ENCODE measurements around the gene SCNN1B. TPM values are rescaled to one million over a fixed set of nuclear protein-coding genes. Genes with fewer than 3 reads are reported as not detected.

Gene SCNN1B
- total and polyA plus RNA-seq, 9 donors, result 0.13 to 2.5 (median 1.0) TPM; not detected in 1

GRCh38 chr16:23354246-23354645, 52.1 kb downstream of the SCNN1B start:
- 84 to 89% (median 85%) methylated on average over 9 of the region's 9 CpGs for WGBS, 3 donors
- Histone ChIP-seq H3K36me3 (no peaks in the 10 kb centered on the region), H3K4me3 (no peak overlapping the region), H3K9me3 (no peaks in the 10 kb centered on the region), H3K27me3 (no peaks in the 10 kb centered on the region), H3K4me1 (ENCODE audit: insufficient read depth) (no peaks in the 10 kb centered on the region), H3K27ac (no peak overlapping the region)
- TF ChIP-seq, protein P1, sequence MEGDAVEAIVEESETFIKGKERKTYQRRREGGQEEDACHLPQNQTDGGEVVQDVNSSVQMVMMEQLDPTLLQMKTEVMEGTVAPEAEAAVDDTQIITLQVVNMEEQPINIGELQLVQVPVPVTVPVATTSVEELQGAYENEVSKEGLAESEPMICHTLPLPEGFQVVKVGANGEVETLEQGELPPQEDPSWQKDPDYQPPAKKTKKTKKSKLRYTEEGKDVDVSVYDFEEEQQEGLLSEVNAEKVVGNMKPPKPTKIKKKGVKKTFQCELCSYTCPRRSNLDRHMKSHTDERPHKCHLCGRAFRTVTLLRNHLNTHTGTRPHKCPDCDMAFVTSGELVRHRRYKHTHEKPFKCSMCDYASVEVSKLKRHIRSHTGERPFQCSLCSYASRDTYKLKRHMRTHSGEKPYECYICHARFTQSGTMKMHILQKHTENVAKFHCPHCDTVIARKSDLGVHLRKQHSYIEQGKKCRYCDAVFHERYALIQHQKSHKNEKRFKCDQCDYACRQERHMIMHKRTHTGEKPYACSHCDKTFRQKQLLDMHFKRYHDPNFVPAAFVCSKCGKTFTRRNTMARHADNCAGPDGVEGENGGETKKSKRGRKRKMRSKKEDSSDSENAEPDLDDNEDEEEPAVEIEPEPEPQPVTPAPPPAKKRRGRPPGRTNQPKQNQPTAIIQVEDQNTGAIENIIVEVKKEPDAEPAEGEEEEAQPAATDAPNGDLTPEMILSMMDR (IDR thresholded peaks at IDR 0.05), result no peak
- TF ChIP-seq POLR2A (IDR thresholded peaks at IDR 0.05) (no peak), EP300 (IDR thresholded peaks at IDR 0.05) (no peak)
- no peak for DNase-seq
- intact Hi-C loops (cut with DNase I), result no loop called here

DNA sequence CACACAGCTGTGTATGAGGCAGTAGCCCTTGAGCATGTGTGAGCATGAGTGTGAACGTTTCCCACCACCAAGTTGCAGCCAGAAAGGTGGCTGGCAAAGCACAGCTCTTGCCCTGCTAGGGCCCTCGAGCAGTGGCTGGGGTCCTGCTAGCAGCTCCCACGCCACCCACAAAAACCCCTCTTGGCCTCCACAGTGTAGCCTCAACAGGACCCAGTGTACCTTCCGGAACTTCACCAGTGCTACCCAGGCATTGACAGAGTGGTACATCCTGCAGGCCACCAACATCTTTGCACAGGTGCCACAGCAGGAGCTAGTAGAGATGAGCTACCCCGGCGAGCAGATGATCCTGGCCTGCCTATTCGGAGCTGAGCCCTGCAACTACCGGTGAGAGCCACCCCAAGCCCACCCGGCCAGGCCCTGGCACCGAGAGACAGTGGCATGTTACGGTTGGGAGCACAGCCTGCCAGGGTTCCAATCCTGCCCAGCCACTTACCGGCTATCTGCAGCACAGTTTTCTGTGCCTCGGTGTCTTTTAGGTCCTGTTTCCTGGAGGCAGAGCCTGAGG, 53.1 kb downstream of the SCNN1B start:
- no peak overlapping the region for H3K4me3 ChIP-seq
- no peaks in the 10 kb centered on the region for H3K27me3 ChIP-seq
- no peaks in the 10 kb centered on the region for H3K4me1 ChIP-seq (ENCODE audit: insufficient read depth)
- 84 to 86% (median 85%) methylated on average over 12 to 13 of the region's 13 CpGs for WGBS, 3 donors
- intact Hi-C loops (cut with DNase I), result no loop called here
- no peak overlapping the region for H3K27ac ChIP-seq
- no peak for DNase-seq
- no peak for TF ChIP-seq EP300 (IDR thresholded peaks at IDR 0.05)
- no peak for TF ChIP-seq POLR2A (IDR thresholded peaks at IDR 0.05)
- TF ChIP-seq, protein P1 (IDR thresholded peaks at IDR 0.05), result no peak
- no peaks in the 10 kb centered on the region for H3K36me3 ChIP-seq
- no peaks in the 10 kb centered on the region for H3K9me3 ChIP-seq

- H3K9me3 ChIP-seq, result no peaks in the 10 kb centered on the region
- 81 to 89% (median 82%) methylated on average over 7 of the region's 7 CpGs for WGBS, 3 donors
- H3K27ac ChIP-seq, result no peak overlapping the region
- intact Hi-C loops (cut with DNase I), result no loop called here
- DNase-seq, result no peak
- no peaks in the 10 kb centered on the region for H3K4me1 ChIP-seq (ENCODE audit: insufficient read depth)
- H3K27me3 ChIP-seq, result no peaks in the 10 kb centered on the region
- H3K4me3 ChIP-seq, result no peak overlapping the region
- TF ChIP-seq POLR2A (IDR thresholded peaks at IDR 0.05) (no peak), EP300 (IDR thresholded peaks at IDR 0.05) (no peak)
- TF ChIP-seq, protein P1 (IDR thresholded peaks at IDR 0.05), result no peak
- no peaks in the 10 kb centered on the region for H3K36me3 ChIP-seq
Measured at GRCh38 chr16:23356941-23357340, 54.8 kb downstream of the SCNN1B start.

GRCh38 chr16:23357761-23358290, 55.7 kb downstream of the SCNN1B start:
- WGBS, 3 donors, result 79 to 86% (median 81%) methylated on average over 8 of the region's 8 CpGs
- Histone ChIP-seq H3K9me3 (no peaks in the 10 kb centered on the region), H3K36me3 (no peaks in the 10 kb centered on the region), H3K27me3 (no peaks in the 10 kb centered on the region), H3K27ac (no peak overlapping the region), H3K4me1 (ENCODE audit: insufficient read depth) (no peaks in the 10 kb centered on the region), H3K4me3 (no peak overlapping the region)
- TF ChIP-seq, protein P1 (IDR thresholded peaks at IDR 0.05), result no peak
- TF ChIP-seq POLR2A (IDR thresholded peaks at IDR 0.05) (no peak), EP300 (IDR thresholded peaks at IDR 0.05) (no peak)
- no peak for DNase-seq
- intact Hi-C loops (cut with DNase I), result no loop called here
